PC-9 (cell line): Measurements from ENCODE around the gene RAMACL. TPM values are rescaled to one million over a fixed set of nuclear protein-coding genes. Genes with fewer than 3 reads are reported as not detected.

ENCODE experiments used
- BruUV-seq: library from RNA; stranded (reverse); fragments of 400-500 nt; replicated peaks from 2 replicates; lab custom pipeline; 2021; lab: Mats Ljungman, UMichigan
- CTCF ChIA-PET: fragments of 300-600 bp; sonication (Branson Sonifier 250); formaldehyde crosslinking; loops from one replicate; lab custom pipeline; 2022; ENCODE audit warnings: antibody characterized with exemption; lab: Charles Lee
- POLR2A ChIA-PET: fragments of 300-600 bp; sonication (Branson Sonifier 250); formaldehyde crosslinking; loops from one replicate; lab custom pipeline; 2022; ENCODE audit warnings: antibody characterized with exemption; ENCODE audit not compliant: unreplicated experiment; lab: Charles Lee
- DNase-seq, 2 experiments: peaks; one replicate each; pipeline versions ENCODE4 v3.0.0 to v3.0.0-alpha.2; 2015 to 2022; ENCODE audit warnings: mixed read lengths in 1 of 2
- H2AFZ ChIP-seq: fragments of 200-600 bp; sonication (generic); 2 replicates; pipeline ENCODE4 v1.8.1; 2017; ENCODE audit warnings: antibody characterized with exemption
- H3F3A ChIP-seq: fragments of 200-600 bp; sonication (generic); 2 replicates; pipeline ENCODE4 v1.8.1; 2017; ENCODE audit warnings: antibody characterized with exemption, mild to moderate bottlenecking, low read depth; ENCODE audit not compliant: insufficient read depth
- H3K27ac ChIP-seq: fragments of 200-600 bp; sonication (generic); 2 replicates; pipeline ENCODE4 v1.6.1; 2016; ENCODE audit warnings: mixed run types
- H3K27me3 ChIP-seq: fragments of 200-600 bp; sonication (generic); 2 replicates; pipeline ENCODE4 v1.6.1; 2016; ENCODE audit warnings: low read depth, mixed run types; ENCODE audit not compliant: insufficient read depth
- H3K36me3 ChIP-seq: fragments of 200-600 bp; sonication (generic); 2 replicates; pipeline ENCODE4 v1.6.1; 2016; ENCODE audit warnings: low read depth, mixed run types
- H3K4me1 ChIP-seq: fragments of 200-600 bp; sonication (generic); replicated peaks from 2 replicates; pipeline ENCODE4 v1.6.1; 2016; ENCODE audit warnings: mixed run types; ENCODE audit not compliant: insufficient read depth
- H3K4me2 ChIP-seq: fragments of 200-600 bp; sonication (generic); 2 replicates; pipeline ENCODE4 v1.6.1; 2017; ENCODE audit warnings: mixed run types
- H3K4me3 ChIP-seq: fragments of 200-600 bp; sonication (generic); 2 replicates; pipeline ENCODE4 v1.6.1; 2016; ENCODE audit warnings: mixed run types
- H3K79me2 ChIP-seq: fragments of 200-600 bp; sonication (generic); 2 replicates; pipeline ENCODE4 v1.6.1; 2017; ENCODE audit warnings: low read depth, mixed run types
- H3K9me2 ChIP-seq: fragments of 200-600 bp; sonication (generic); 2 replicates; pipeline ENCODE4 v1.8.1; 2017; ENCODE audit warnings: mild to moderate bottlenecking; ENCODE audit not compliant: insufficient read depth
- H3K9me3 ChIP-seq: fragments of 200-600 bp; sonication (generic); 2 replicates; pipeline ENCODE4 v1.8.1; 2016; ENCODE audit warnings: low read depth; ENCODE audit not compliant: insufficient read depth
- H4K20me1 ChIP-seq: fragments of 200-600 bp; sonication (generic); 2 replicates; pipeline ENCODE4 v1.8.1; 2017; ENCODE audit not compliant: insufficient read depth
- CTCF ChIP-seq: fragments of 200-600 bp; sonication (generic); conservative IDR thresholded peaks from 2 replicates; pipeline ENCODE4 v1.6.1; 2017; ENCODE audit warnings: mixed run types, antibody characterized with exemption, mild to moderate bottlenecking, moderate library complexity
- EZH2 ChIP-seq: fragments of 200-600 bp; sonication (generic); IDR thresholded peaks from 2 replicates; pipeline ENCODE4 v1.8.0; 2017; ENCODE audit warnings: antibody characterized with exemption, low read depth
- intact Hi-C: fragments of 100-400 bp; cut with micrococcal nuclease; formaldehyde crosslinking; loops from one replicate; pipeline ENCODE4 v1.10.0; 2022; ENCODE audit not compliant: unreplicated experiment
- total RNA-seq: library from RNA; stranded (reverse); gene quantifications from 2 replicates; pipeline ENCODE4 v1.2.3, GENCODE V29; 2021

Gene RAMACL
- total RNA-seq, 1 experiment from 2014 or later: 0.52 TPM

DNA sequence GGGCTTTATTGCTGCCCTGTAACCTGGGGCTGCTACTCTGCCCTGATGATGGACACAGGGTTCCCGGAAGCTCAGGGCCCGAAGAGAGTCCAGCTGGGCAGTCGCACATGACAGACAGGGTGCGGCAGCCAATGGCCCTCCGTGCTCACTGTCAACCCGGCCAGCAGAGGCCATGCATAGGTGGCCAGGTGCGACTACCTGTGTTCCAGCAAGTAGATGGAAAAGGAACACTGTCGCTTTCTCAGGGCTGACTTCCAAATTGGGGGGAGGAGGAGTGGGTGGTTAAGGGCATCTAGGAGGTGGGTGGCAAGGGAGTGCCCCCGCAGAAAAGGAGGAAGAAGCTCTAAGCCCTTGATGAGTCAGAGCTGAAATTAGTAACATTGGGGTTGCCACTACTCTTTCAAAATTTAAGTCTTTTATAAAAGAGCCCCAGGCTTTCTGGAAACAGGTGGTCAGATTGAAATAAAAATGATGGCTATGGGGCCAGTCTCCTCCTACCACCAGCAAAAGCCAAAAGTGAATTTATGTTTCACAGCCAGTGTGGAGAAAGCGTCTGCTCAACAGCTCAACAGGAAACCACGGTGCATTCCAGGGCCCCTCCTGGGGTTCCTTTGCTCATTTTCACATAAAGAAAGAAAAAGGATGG lies 2.3 kb upstream of the RAMACL start:
- Histone ChIP-seq H3K36me3 (no peaks in the 10 kb centered on the region), H3K27ac (no peak overlapping the region), H3K9me3 (no peaks in the 10 kb centered on the region), H3K9me2 (no peaks in the 10 kb centered on the region), H3K4me3 (no peak overlapping the region), H4K20me1 (peaks cover 5% of the 10 kb centered on the region; the same call in 1 of the 2 replicates), H3K79me2 (no peaks in the 10 kb centered on the region), H3F3A (no peaks in the 10 kb centered on the region), H3K27me3 (no peaks in the 10 kb centered on the region), H3K4me2 (no peak overlapping the region), H2AFZ (no peak overlapping the region), H3K4me1 (no peaks in the 10 kb centered on the region)
- CTCF ChIA-PET: no interaction called here
- no TSS peak for BruUV-seq
- TF ChIP-seq CTCF: no peak
- no peak for TF ChIP-seq EZH2
- POLR2A ChIA-PET: no interaction called here
- no peak for DNase-seq
- intact Hi-C loops: no loop called here

DNA sequence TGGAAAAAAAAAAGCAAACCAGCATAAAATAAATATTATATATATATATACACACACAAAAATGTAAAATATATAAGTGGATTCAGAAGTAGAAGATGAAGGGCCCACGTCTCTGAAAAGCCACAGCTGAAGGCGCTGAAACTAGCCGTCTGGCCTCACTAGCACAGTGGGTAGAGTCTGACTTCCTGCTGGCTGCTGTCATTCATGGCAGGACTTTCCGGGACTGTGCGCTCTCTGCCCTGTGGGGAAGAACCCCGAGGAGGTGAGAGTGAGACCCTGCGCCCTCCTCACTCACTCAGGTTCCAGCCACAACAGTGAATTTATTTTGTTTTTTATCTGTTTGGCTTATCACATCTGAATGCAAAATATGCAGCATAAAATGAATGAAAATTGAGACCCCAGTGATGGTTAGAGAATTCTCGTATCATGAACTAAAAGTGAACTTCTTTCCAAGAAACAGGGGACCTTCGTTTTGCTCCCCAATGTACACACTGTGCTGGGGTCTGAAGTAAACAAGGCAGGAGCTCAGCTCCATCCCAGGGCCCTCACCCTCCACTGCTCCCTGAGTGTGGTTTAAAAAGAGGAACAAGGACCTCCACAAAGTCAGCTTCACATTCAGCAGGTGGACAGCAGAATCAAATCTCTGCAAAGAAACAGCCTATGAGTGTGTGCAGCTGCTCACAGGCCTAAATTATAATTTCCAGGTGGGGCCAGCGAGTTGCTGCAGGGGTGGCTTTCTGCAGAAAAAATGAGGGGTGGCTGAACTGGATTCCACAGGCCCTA lies 1.3 kb upstream of the RAMACL start:
- peaks cover 5% of the 10 kb centered on the region; the same call in 1 of the 2 replicates for H4K20me1 ChIP-seq
- H3K79me2 ChIP-seq: no peaks in the 10 kb centered on the region
- no TSS peak for BruUV-seq
- H3K27me3 ChIP-seq: no peaks in the 10 kb centered on the region
- TF ChIP-seq CTCF (no peak), EZH2 (no peak)
- CTCF ChIA-PET: no interaction called here
- no peak for DNase-seq
- H3K4me2 ChIP-seq: no peak overlapping the region
- H3K9me3 ChIP-seq: no peaks in the 10 kb centered on the region
- H2AFZ ChIP-seq: no peak overlapping the region
- intact Hi-C loops: no loop called here
- POLR2A ChIA-PET: interaction anchor here (0.6 kb wide), 1 partner anchor 39 kb away, joined by 4 read pairs; no protein-coding TSS in a partner anchor
- no peak overlapping the region for H3K27ac ChIP-seq
- no peaks in the 10 kb centered on the region for H3F3A ChIP-seq
- no peak overlapping the region for H3K4me3 ChIP-seq
- H3K4me1 ChIP-seq: no peaks in the 10 kb centered on the region
- no peaks in the 10 kb centered on the region for H3K36me3 ChIP-seq
- no peaks in the 10 kb centered on the region for H3K9me2 ChIP-seq

- Histone ChIP-seq H3K4me1 (no peaks in the 10 kb centered on the region), H4K20me1 (peaks cover 5% of the 10 kb centered on the region; the same call in 1 of the 2 replicates), H3K27me3 (no peaks in the 10 kb centered on the region), H3F3A (no peaks in the 10 kb centered on the region), H3K9me3 (no peaks in the 10 kb centered on the region), H3K36me3 (no peaks in the 10 kb centered on the region), H2AFZ (no peak overlapping the region), H3K4me3 (no peak overlapping the region), H3K79me2 (no peaks in the 10 kb centered on the region), H3K9me2 (no peaks in the 10 kb centered on the region), H3K27ac (no peak overlapping the region), H3K4me2 (no peak overlapping the region)
- ChIA-PET POLR2A (no interaction called here), CTCF (interaction anchor here (0.7 kb wide), 1 partner anchor 28 kb away, joined by 5 read pairs; no protein-coding TSS in a partner anchor)
- no peak for DNase-seq
- intact Hi-C loops: no loop called here
- no peak for TF ChIP-seq EZH2
- TF ChIP-seq CTCF: no peak
- BruUV-seq: no TSS peak
Observed at GRCh38 chr6:166584853-166585429, 1.5 kb downstream of the RAMACL start.
